H9 (cell line): ENCODE data around the gene XG. TPM values are rescaled to one million over a fixed set of nuclear protein-coding genes. Genes with fewer than 3 reads are reported as not detected.

Source experiments
- DNase-seq: peaks from one replicate; pipeline ENCODE4 v3.0.0-alpha.2; 2017
- H2AFZ ChIP-seq: one replicate; pipeline ENCODE4 v1.6.1; 2013; ENCODE audit warnings: mild to moderate bottlenecking, low read length, control low read depth, moderate library complexity
- H2AK5ac ChIP-seq: 2 replicates; pipeline ENCODE4 v1.6.1; 2013; ENCODE audit warnings: low read length, control low read depth, mixed read lengths; ENCODE audit not compliant: insufficient read length
- H2BK120ac ChIP-seq: one replicate; pipeline ENCODE4 v1.6.1; 2013; ENCODE audit warnings: low read depth, mild to moderate bottlenecking, low read length, control low read depth, inconsistent platforms; ENCODE audit not compliant: poor library complexity, severe bottlenecking
- H2BK12ac ChIP-seq: 2 replicates; pipeline ENCODE4 v1.6.1; 2013; ENCODE audit warnings: low read length, control low read depth, mixed read lengths, low read depth; ENCODE audit not compliant: insufficient read length
- H2BK15ac ChIP-seq: 2 replicates; pipeline ENCODE4 v1.6.1; 2013; ENCODE audit warnings: low read depth, low read length, control low read depth
- H2BK20ac ChIP-seq: one replicate; pipeline ENCODE4 v1.6.1; 2013; ENCODE audit warnings: low read depth, mild to moderate bottlenecking, low read length, control low read depth, inconsistent platforms; ENCODE audit not compliant: poor library complexity, severe bottlenecking
- H2BK5ac ChIP-seq: 2 replicates; pipeline ENCODE4 v1.6.1; 2013; ENCODE audit warnings: low read length, control low read depth, mixed read lengths; ENCODE audit not compliant: insufficient read length
- H3K14ac ChIP-seq: 2 replicates; pipeline ENCODE4 v1.6.1; 2013; ENCODE audit warnings: low read length, control low read depth; ENCODE audit not compliant: insufficient read depth
- H3K18ac ChIP-seq: 2 replicates; pipeline ENCODE4 v1.6.1; 2013; ENCODE audit warnings: low read depth, mild to moderate bottlenecking, mixed read lengths, low read length, control low read depth; ENCODE audit not compliant: insufficient read length
- H3K23ac ChIP-seq: 2 replicates; pipeline ENCODE4 v1.6.1; 2013; ENCODE audit warnings: low read length, control low read depth, mixed read lengths, low read depth; ENCODE audit not compliant: insufficient read length
- H3K23me2 ChIP-seq: 2 replicates; pipeline ENCODE4 v1.6.1; 2013; ENCODE audit warnings: low read depth, mild to moderate bottlenecking, mixed read lengths, low read length, control low read depth; ENCODE audit not compliant: insufficient read length, poor library complexity, severe bottlenecking
- H3K27ac ChIP-seq: 2 replicates; pipeline ENCODE4 v1.5.1; 2013; ENCODE audit warnings: low read length, control low read depth, mixed read lengths, low read depth; ENCODE audit not compliant: insufficient read length
- H3K27me3 ChIP-seq: 2 replicates; pipeline ENCODE4 v1.6.1; 2013; ENCODE audit warnings: low read length, control low read depth, inconsistent platforms; ENCODE audit not compliant: insufficient read depth
- H3K4ac ChIP-seq: 2 replicates; pipeline ENCODE4 v1.6.1; 2013; ENCODE audit warnings: low read depth, mild to moderate bottlenecking, control low read depth, inconsistent platforms, low read length, moderate library complexity
- H3K4me1 ChIP-seq: 2 replicates; pipeline ENCODE4 v1.6.1; 2013; ENCODE audit warnings: low read length, control low read depth, inconsistent platforms; ENCODE audit not compliant: insufficient read depth
- H3K4me2 ChIP-seq: 2 replicates; pipeline ENCODE4 v1.6.1; 2013; ENCODE audit warnings: low read length, control low read depth, mixed read lengths; ENCODE audit not compliant: insufficient read length, insufficient read depth
- H3K56ac ChIP-seq: 2 replicates; pipeline ENCODE4 v1.6.1; 2013; ENCODE audit warnings: low read depth, mild to moderate bottlenecking, mixed read lengths, low read length, control low read depth; ENCODE audit not compliant: insufficient read length
- H3K79me1 ChIP-seq: 2 replicates; pipeline ENCODE4 v1.6.1; 2013; ENCODE audit warnings: low read depth, mild to moderate bottlenecking, moderate library complexity, low read length, control low read depth, inconsistent platforms; ENCODE audit not compliant: insufficient read depth, poor library complexity, severe bottlenecking
- H3K79me2 ChIP-seq: 2 replicates; pipeline ENCODE4 v1.6.1; 2013; ENCODE audit warnings: low read length, control low read depth, inconsistent platforms; ENCODE audit not compliant: insufficient read depth
- H3K9ac ChIP-seq: 2 replicates; pipeline ENCODE4 v1.6.1; 2013; ENCODE audit warnings: low read length, control low read depth, mixed read lengths; ENCODE audit not compliant: insufficient read length; ENCODE audit errors: extremely low read depth
- H3K9me3 ChIP-seq: one replicate; pipeline ENCODE4 v1.6.1; 2013; ENCODE audit warnings: low read depth, low read length, inconsistent platforms; ENCODE audit not compliant: control insufficient read depth
- H3T11ph ChIP-seq: one replicate; pipeline ENCODE4 v1.6.1; 2013; ENCODE audit warnings: mild to moderate bottlenecking, low read length, control low read depth, inconsistent platforms
- H4K20me1 ChIP-seq: one replicate; pipeline ENCODE4 v1.6.1; 2013; ENCODE audit not compliant: control insufficient read depth, insufficient read length, insufficient read depth
- H4K5ac ChIP-seq: 2 replicates; pipeline ENCODE4 v1.6.1; 2013; ENCODE audit warnings: low read depth, mild to moderate bottlenecking, mixed read lengths, low read length, control low read depth; ENCODE audit not compliant: insufficient read length
- H4K8ac ChIP-seq: replicated peaks from 2 replicates; pipeline ENCODE4 v1.6.1; 2013; ENCODE audit warnings: low read length, control low read depth, mixed read lengths, low read depth; ENCODE audit not compliant: insufficient read length
- H4K91ac ChIP-seq: 2 replicates; pipeline ENCODE4 v1.6.1; 2013; ENCODE audit warnings: low read depth, mild to moderate bottlenecking, moderate library complexity, mixed read lengths, low read length, control low read depth; ENCODE audit not compliant: insufficient read length
- H3K27ac Mint-ChIP-seq, 3 experiments: 2 replicates in 2 of 3; 3 replicates in 1 of 3; pipeline ENCODE4 v1.8.0; 2020 to 2021; ENCODE audit warnings: mixed read lengths in 3 of 3, mild to moderate bottlenecking in 1 of 3, moderate library complexity in 1 of 3
- H3K27me3 Mint-ChIP-seq: 2 replicates; pipeline ENCODE4 v1.8.0; 2021; ENCODE audit warnings: low read depth, mild to moderate bottlenecking, moderate library complexity, mixed read lengths
- H3K36me3 Mint-ChIP-seq, 3 experiments: 2 replicates in 2 of 3; 3 replicates in 1 of 3; pipeline ENCODE4 v1.8.0; 2020 to 2021; ENCODE audit warnings: low read depth in 3 of 3, mixed read lengths in 3 of 3; ENCODE audit not compliant: insufficient read depth in 1 of 3
- H3K4me1 Mint-ChIP-seq, 2 experiments: 2 replicates each; pipeline ENCODE4 v1.8.0; 2020; ENCODE audit warnings: mixed read lengths in 2 of 2
- H3K4me3 Mint-ChIP-seq, 2 experiments: 2 replicates in 1 of 2; 3 replicates in 1 of 2; pipeline ENCODE4 v1.8.0; 2020 to 2021; ENCODE audit warnings: mild to moderate bottlenecking in 2 of 2, mixed read lengths in 2 of 2, moderate library complexity in 1 of 2
- H3K9me3 Mint-ChIP-seq, 2 experiments: 2 replicates in 1 of 2; 3 replicates in 1 of 2; pipeline ENCODE4 v1.8.0; 2020; ENCODE audit warnings: mild to moderate bottlenecking in 2 of 2, mixed read lengths in 2 of 2, moderate library complexity in 1 of 2
- WGBS: extraction: QIAGEN DNeasy Blood & Tissue Kit; methylation state at CpG from one replicate; pipeline ENCODE4 v1.1.7; 2013; ENCODE audit warnings: missing lambda C conversion rate, low lambda C conversion rate, mixed read lengths; ENCODE audit not compliant: insufficient read length; ENCODE audit errors: extremely low coverage; 5-methylcytosine and 5-hydroxymethylcytosine counted together
- total RNA-seq: library from RNA; stranded (reverse); gene quantifications from 2 replicates; pipeline ENCODE4 v1.2.1, GENCODE V29; 2021
- TF ChIP-seq, protein P1 (sequence below): fragments of 200-600 bp; sonication (generic); conservative IDR thresholded peaks from 3 replicates; pipeline ENCODE4 v1.8.0; 2021; ENCODE audit warnings: antibody characterized with exemption, mild to moderate bottlenecking

The XG gene
- total RNA-seq, 1 experiment from 2014 or later: 1.1 TPM

DNA sequence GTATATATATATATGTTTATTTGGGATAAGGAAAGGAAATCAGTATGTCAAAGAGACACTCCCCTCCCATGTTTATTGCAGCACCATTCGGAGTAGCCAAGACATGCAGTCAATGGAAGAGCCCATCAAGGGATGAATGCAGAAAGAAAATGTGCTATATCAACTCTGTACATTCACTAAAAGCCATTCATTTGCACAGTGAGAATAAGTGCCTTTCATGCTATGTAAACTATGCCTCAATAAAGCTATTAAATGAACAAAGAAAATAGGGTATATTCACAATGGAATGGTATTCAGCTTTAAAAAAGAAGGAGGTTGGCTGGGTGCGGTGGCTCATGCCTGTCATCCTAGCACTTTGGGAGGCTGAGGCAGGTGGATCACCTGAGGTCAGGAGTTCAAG lies 40.4 kb upstream of the XG start:
- H3K9ac ChIP-seq: no peak overlapping the region
- no peak overlapping the region for H3K27ac Mint-ChIP-seq
- no peak overlapping the region for H2BK5ac ChIP-seq
- no peak overlapping the region for H4K91ac ChIP-seq
- no peak overlapping the region for H3K4me2 ChIP-seq
- H3K79me1 ChIP-seq: no peaks in the 10 kb centered on the region
- no peaks in the 10 kb centered on the region for H3K23me2 ChIP-seq
- TF ChIP-seq, protein P1, sequence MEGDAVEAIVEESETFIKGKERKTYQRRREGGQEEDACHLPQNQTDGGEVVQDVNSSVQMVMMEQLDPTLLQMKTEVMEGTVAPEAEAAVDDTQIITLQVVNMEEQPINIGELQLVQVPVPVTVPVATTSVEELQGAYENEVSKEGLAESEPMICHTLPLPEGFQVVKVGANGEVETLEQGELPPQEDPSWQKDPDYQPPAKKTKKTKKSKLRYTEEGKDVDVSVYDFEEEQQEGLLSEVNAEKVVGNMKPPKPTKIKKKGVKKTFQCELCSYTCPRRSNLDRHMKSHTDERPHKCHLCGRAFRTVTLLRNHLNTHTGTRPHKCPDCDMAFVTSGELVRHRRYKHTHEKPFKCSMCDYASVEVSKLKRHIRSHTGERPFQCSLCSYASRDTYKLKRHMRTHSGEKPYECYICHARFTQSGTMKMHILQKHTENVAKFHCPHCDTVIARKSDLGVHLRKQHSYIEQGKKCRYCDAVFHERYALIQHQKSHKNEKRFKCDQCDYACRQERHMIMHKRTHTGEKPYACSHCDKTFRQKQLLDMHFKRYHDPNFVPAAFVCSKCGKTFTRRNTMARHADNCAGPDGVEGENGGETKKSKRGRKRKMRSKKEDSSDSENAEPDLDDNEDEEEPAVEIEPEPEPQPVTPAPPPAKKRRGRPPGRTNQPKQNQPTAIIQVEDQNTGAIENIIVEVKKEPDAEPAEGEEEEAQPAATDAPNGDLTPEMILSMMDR: no peak
- no peaks in the 10 kb centered on the region for H3K9me3 ChIP-seq
- no peak overlapping the region for H2BK120ac ChIP-seq
- no peak overlapping the region for H3K23ac ChIP-seq
- H2AK5ac ChIP-seq: no peak overlapping the region
- no peaks in the 10 kb centered on the region for H4K20me1 ChIP-seq
- no peak overlapping the region for H3K18ac ChIP-seq
- peaks cover 7 to 16% (median 11%) of the 10 kb centered on the region in 3 experiments; a peak in 5 of 7 replicates for H3K36me3 Mint-ChIP-seq
- H3K4ac ChIP-seq: no peak overlapping the region
- H3K4me1 ChIP-seq: peaks cover 13% of the 10 kb centered on the region; the same call in 1 of the 2 replicates
- peaks cover 39 to 40% of the 10 kb centered on the region in 2 experiments for H3K4me1 Mint-ChIP-seq
- no peak overlapping the region for H3K14ac ChIP-seq
- H3K9me3 Mint-ChIP-seq: no peaks in the 10 kb centered on the region; a peak in 2 of 5 replicates
- H2BK15ac ChIP-seq: no peak overlapping the region
- H2BK12ac ChIP-seq: no peak overlapping the region
- no peaks in the 10 kb centered on the region for H3K79me2 ChIP-seq
- no peaks in the 10 kb centered on the region for H3K27me3 ChIP-seq
- DNase-seq: no peak
- no peaks in the 10 kb centered on the region; the same call in 1 of the 2 replicates for H3K27me3 Mint-ChIP-seq
- no peak overlapping the region for H2BK20ac ChIP-seq
- H3T11ph ChIP-seq: no peak overlapping the region
- H4K8ac ChIP-seq: no peak overlapping the region
- no peak overlapping the region for H2AFZ ChIP-seq
- H4K5ac ChIP-seq: no peak overlapping the region
- H3K4me3 Mint-ChIP-seq: no peak overlapping the region
- no peak overlapping the region for H3K56ac ChIP-seq
- no CpG with 5 or more reads among the region's 2 CpGs for WGBS
- no peak overlapping the region for H3K27ac ChIP-seq
